Large intestine (tissue), 3 donors: Measurements from ENCODE around the gene IGFBP6. TPM values are rescaled to one million over a fixed set of nuclear protein-coding genes. Genes with fewer than 3 reads are reported as not detected.
A peak's percentile ranks its signal among the peaks of the same experiment; 100 is the strongest.

Source experiments
- DNase-seq, 2 donors: peaks; one replicate each; pipeline versions ENCODE4 v3.0.0 to v3.0.0-alpha.2; 2013
- H3K27ac ChIP-seq: one replicate; pipeline ENCODE4 v1.5.1; 2013; ENCODE audit warnings: low read length
- H3K27me3 ChIP-seq: 2 replicates; pipeline ENCODE4 v1.6.1; 2013; ENCODE audit warnings: low read length; ENCODE audit not compliant: control insufficient read depth, insufficient read depth
- H3K36me3 ChIP-seq: 2 replicates; pipeline ENCODE4 v1.6.1; 2013; ENCODE audit warnings: low read length; ENCODE audit not compliant: control insufficient read depth, insufficient read depth
- H3K4me1 ChIP-seq: one replicate; pipeline ENCODE4 v1.6.1; 2013; ENCODE audit warnings: low read length; ENCODE audit not compliant: control insufficient read depth, insufficient read depth
- H3K4me3 ChIP-seq: one replicate; pipeline ENCODE4 v1.5.1; 2013; ENCODE audit warnings: low read length
- H3K9me3 ChIP-seq: one replicate; pipeline ENCODE4 v1.6.1; 2013; ENCODE audit warnings: mild to moderate bottlenecking, low read depth, low read length, moderate library complexity; ENCODE audit not compliant: control insufficient read depth
- WGBS: methylation state at CpG from one replicate; pipeline ENCODE4 v1.1.5; 2013; ENCODE audit warnings: low lambda C conversion rate; ENCODE audit not compliant: insufficient coverage; 5-methylcytosine and 5-hydroxymethylcytosine counted together
- polyA plus RNA-seq: library from polyadenylated mRNA; unstranded; fragments of 120-200 nt; gene quantifications from one replicate; pipeline ENCODE4 v1.2.1, GENCODE V29; 2013

Gene IGFBP6
- polyA plus RNA-seq, 1 donor, result 19.7 TPM

DNA sequence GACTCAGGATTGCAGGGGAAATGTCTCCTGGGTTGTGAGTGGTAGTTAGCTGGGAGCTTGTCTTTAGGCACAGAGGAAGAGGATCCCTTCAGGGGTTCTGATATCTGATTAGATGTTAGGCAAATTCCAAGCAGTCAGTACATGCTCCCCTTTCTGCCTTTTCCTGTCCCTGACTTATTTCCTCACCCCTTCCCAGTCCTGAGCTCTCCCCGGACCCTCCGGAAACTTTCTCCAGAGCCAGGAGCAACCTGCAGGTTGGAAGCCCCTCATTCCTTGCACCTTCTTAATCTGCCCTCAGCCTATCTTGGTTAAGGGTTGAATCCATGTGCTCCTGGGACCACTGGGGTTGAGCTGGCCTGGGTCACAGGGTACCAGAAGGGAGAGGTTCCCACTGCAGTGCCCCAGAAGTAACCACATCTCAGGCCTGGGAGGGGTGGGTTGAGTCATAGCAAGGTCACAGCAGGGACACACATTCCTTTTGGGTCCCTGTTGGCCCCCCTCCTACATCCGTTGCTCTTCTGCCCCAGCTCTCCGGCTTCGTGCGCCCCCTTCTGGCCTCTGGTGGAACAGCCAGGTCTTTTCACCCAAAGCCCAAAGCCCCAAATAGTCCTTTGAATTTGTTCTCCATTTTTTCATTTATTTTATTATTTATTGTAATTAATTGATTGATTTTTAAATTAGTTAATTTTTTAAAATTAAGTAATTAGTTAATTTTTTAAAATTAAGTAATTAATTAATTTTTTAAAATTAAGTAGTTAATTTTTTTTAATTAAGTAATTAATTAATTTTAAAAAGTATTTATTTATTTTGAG is 1.8 kb downstream of the IGFBP6 start:
- peaks cover 57% of the 10 kb centered on the region for H3K4me1 ChIP-seq
- WGBS, result 80% methylated on average over 1 of the region's 6 CpGs

DNA sequence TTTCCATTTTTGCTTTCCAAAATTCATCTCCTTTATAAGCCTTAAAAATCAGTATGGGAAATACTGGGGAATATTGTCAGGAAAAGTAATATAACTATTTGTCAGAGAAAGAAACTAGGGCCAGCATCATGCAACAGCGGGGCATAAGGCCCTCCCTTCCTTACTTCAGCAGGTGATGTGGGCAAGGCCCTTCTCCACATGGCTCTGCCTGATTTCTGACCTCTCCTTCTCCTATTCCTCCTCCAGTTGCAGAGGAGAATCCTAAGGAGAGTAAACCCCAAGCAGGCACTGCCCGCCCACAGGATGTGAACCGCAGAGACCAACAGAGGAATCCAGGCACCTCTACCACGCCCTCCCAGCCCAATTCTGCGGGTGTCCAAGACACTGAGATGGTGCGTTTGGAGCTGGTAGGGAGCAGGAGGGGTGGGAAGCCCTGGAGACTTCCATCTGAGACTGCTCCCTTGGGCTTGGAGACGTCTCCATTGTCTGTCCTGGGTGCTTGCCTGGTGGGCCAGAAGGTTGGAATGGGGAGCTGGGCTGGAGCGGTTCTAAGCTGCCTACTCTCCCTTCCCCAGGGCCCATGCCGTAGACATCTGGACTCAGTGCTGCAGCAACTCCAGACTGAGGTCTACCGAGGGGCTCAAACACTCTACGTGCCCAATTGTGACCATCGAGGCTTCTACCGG is 3.1 kb downstream of the IGFBP6 start:
- Histone ChIP-seq H3K27ac (no peak overlapping the region), H3K9me3 (no peaks in the 10 kb centered on the region), H3K4me1 (peaks cover 67% of the 10 kb centered on the region), H3K36me3 (no peaks in the 10 kb centered on the region), H3K4me3 (no peak overlapping the region), H3K27me3 (peaks cover 14% of the 10 kb centered on the region)
- DNase-seq, result no peak
- no CpG with 5 or more reads among the region's 13 CpGs for WGBS

More for the DNA sequence above, 1.8 kb downstream of the IGFBP6 start:
- peak; percentile 79 to 80 for DNase-seq
- no peaks in the 10 kb centered on the region for H3K9me3 ChIP-seq
- no peak overlapping the region for H3K4me3 ChIP-seq
- H3K36me3 ChIP-seq, result no peaks in the 10 kb centered on the region
- H3K27ac ChIP-seq, result peak overlapping the region; percentile 49
- peaks cover 14% of the 10 kb centered on the region for H3K27me3 ChIP-seq

DNA sequence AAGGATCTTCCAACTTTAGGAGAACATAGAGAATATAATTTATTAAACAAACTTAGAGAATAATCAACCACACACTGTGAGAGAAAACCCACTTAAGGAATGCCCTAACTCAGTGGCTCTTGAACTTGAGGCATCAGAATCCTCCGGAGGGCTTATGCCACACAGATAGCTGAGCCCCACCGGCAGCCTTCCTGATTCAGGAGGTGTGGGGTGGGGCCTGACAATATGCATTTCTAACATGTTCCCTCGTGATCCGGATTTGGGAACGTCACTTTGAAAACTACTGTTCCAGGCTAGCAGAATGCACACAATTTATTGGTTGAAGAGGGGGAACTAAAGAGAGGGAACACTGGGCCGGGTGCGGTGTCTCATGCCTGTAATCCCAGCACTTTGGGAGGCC is 3.8 kb downstream of the IGFBP6 start:
- no peak for DNase-seq
- no peaks in the 10 kb centered on the region for H3K36me3 ChIP-seq
- no peaks in the 10 kb centered on the region for H3K9me3 ChIP-seq
- no CpG with 5 or more reads among the region's 7 CpGs for WGBS
- H3K4me1 ChIP-seq, result peaks cover 66% of the 10 kb centered on the region
- H3K27ac ChIP-seq, result no peak overlapping the region
- H3K4me3 ChIP-seq, result no peak overlapping the region
- H3K27me3 ChIP-seq, result peaks cover 13% of the 10 kb centered on the region

DNA sequence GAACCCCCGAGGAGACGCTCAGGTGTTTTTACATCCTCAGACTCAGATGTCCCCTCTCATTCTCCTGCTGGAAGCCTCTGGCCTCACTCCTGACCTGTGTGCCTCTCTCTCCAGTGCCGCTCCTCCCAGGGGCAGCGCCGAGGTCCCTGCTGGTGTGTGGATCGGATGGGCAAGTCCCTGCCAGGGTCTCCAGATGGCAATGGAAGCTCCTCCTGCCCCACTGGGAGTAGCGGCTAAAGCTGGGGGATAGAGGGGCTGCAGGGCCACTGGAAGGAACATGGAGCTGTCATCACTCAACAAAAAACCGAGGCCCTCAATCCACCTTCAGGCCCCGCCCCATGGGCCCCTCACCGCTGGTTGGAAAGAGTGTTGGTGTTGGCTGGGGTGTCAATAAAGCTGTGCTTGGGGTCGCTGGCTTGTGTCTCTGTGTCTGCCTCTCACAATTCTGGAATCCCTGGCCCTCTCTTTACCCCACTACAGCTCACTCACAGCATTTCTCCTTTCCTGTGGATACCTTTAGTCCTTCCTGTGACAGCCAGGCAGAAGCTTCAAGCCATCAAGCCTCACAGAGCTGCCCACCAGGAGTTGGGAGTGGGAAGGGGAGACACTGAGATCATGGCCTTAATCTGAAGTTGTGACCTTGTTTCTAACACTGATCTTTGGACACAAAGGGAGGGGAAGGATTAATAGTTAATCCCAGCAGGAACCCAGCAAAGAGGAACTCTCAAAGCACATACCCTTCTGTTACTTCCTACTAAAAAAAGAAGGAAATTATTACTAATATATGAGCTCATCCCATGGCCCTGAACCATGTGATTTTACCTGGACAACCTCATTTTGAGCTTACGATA is 4.7 kb downstream of the IGFBP6 start:
- WGBS, result no CpG with 5 or more reads among the region's 12 CpGs
- Histone ChIP-seq H3K9me3 (no peaks in the 10 kb centered on the region), H3K36me3 (no peaks in the 10 kb centered on the region), H3K4me1 (peaks cover 60% of the 10 kb centered on the region), H3K27me3 (peaks cover 4% of the 10 kb centered on the region), H3K4me3 (no peak overlapping the region), H3K27ac (peak overlapping the region; percentile 91)
- peak; percentile 58 to 86 for DNase-seq

DNA sequence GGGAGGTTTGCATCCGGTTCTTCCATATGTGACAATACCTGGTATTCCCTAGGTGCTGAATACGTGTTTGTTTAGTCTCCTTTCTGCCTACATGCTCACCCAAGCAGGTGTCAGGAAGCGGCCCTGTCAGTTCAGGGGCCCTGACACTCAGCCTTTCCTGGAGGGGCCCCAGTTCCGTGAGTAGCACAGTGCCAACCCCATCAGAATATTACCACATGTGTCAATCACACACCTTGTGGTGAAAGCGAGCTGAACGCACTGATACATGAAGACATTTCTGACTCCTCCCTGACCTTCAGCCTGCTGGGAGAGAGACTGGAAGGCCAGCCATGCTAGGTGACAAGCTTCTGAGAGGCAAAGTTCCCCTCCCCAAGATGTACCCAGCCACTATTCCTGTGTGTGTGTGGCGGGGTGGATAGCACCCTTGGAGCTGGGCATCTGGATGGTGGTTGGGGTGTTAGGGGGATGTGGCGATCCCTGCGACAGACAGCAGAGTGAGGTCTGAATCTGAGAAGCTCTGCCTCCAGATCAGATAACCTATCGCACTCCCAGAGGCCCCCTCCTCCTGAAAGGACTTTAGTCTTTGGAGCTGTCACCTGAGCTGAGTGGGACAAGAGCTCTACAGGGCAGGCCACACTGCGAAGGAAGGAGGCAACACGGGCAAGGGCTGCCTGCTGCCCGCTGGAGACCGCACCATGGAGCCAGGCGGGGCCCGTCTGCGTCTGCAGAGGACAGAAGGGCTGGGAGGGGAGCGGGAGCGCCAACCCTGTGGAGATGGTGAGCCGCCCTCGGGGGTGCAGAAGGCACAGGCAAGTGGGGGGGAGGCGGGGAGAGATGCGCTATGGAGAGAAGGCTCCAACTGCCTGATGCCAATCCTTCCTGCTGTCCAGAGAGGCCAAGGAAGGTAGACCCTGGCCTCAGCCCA is 5.7 kb downstream of the IGFBP6 start, which contains the start of gene SOAT2:
Gene SOAT2 (plus strand): TSS at position 604 of the 925 bp plus-strand sequence. CDS start 92 bp downstream, at position 696.
- Histone ChIP-seq H3K27ac (peak within 1 kb of the TSS; percentile 91), H3K4me1 (peaks cover 55% of the 10 kb centered on the region), H3K27me3 (no peaks in the 10 kb centered on the region), H3K4me3 (peak within 1 kb of the TSS; percentile 45), H3K9me3 (no peaks in the 10 kb centered on the region), H3K36me3 (no peaks in the 10 kb centered on the region)
- peak; percentile 85 to 96 for DNase-seq
- WGBS, result 23% methylated on average over 5 of the region's 23 CpGs

GRCh38 chr12:53103860-53104305 is 6.4 kb downstream of the IGFBP6 start:
- H3K27me3 ChIP-seq, result no peaks in the 10 kb centered on the region

DNA sequence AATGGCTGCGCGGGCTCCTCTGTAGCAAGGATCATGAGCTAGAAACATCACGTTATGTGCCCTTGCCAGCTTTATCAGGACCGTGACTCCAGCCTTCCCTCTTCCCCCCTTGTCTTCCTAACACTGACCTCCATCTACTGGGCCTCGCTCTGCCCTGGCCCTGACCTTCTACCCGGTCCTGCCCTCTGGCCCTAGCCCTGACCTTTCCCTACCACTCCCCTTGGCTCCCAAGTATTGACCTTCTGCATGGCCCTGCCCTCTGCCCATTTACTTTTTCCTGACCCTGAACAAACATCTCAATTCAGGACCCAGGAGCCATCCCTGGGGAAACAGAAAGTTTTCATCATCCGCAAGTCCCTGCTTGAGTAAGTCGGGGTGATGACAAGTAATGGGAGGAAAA is 7.8 kb downstream of the IGFBP6 start:
- peaks cover 42% of the 10 kb centered on the region for H3K4me1 ChIP-seq
- H3K4me3 ChIP-seq, result peak overlapping the region; percentile 45

More at GRCh38 chr12:53103860-53104305, 6.4 kb downstream of the IGFBP6 start:
- Histone ChIP-seq H3K27ac (peak overlapping the region; percentile 91), H3K4me1 (peaks cover 48% of the 10 kb centered on the region), H3K36me3 (no peaks in the 10 kb centered on the region), H3K9me3 (no peaks in the 10 kb centered on the region), H3K4me3 (peak overlapping the region; percentile 45)
- peak in 1 of 2 donors; percentile 55 for DNase-seq
- WGBS, result no CpG with 5 or more reads among the region's 3 CpGs

DNA sequence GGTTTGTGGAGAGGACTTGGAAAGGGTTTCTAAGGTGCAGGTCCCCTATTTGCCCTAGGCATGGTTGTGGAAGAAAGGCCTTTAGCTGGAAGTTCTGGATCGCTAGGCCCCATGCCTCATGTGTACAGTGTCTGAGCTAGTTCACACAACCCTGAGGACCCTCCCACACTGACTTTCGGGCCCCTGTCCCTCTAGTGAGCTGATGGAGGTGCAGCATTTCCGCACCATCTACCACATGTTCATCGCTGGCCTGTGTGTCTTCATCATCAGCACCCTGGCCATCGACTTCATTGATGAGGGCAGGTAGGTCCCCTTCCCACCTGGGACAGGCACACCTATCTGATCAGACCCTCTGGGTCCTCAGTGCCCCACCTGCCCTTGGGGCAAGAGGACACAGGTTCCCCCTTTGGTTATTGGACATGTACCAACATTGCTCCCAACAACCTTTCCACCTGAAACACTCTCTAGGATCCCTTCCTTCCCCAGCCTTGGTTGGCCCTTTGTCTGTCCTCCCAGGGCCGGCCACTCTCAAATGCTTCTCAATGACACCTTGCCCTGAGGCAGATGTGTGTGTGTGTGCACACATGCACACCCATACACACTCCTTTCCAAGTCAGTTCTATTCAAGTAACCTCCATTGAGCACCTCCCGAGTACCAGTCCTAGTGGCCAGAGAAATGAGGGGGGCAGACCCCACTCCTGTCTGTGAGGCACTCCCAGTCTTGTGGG is 8.4 kb downstream of the IGFBP6 start:
- Histone ChIP-seq H3K4me3 (peak overlapping the region; percentile 45), H3K27ac (no peak overlapping the region), H3K9me3 (no peaks in the 10 kb centered on the region), H3K36me3 (peaks cover 2% of the 10 kb centered on the region), H3K27me3 (no peaks in the 10 kb centered on the region), H3K4me1 (peaks cover 42% of the 10 kb centered on the region)
- WGBS, result no CpG with 5 or more reads among the region's 7 CpGs
- DNase-seq, result no peak

More for the DNA sequence above, 7.8 kb downstream of the IGFBP6 start:
- no peaks in the 10 kb centered on the region for H3K27me3 ChIP-seq
- H3K9me3 ChIP-seq, result no peaks in the 10 kb centered on the region
- H3K27ac ChIP-seq, result peak overlapping the region; percentile 91
- peaks cover 2% of the 10 kb centered on the region for H3K36me3 ChIP-seq
- WGBS, result 92% methylated on average over 2 of the region's 8 CpGs
- DNase-seq, result no peak

GRCh38 chr12:53107122-53107521 is 9.7 kb downstream of the IGFBP6 start:
- Histone ChIP-seq H3K4me3 (no peak overlapping the region), H3K4me1 (peaks cover 38% of the 10 kb centered on the region), H3K36me3 (peaks cover 2% of the 10 kb centered on the region), H3K9me3 (no peaks in the 10 kb centered on the region), H3K27ac (no peak overlapping the region), H3K27me3 (no peaks in the 10 kb centered on the region)
- no peak for DNase-seq
- no CpG with 5 or more reads among the region's 7 CpGs for WGBS
